ENCODE measurements around the gene WDR20.

DNA sequence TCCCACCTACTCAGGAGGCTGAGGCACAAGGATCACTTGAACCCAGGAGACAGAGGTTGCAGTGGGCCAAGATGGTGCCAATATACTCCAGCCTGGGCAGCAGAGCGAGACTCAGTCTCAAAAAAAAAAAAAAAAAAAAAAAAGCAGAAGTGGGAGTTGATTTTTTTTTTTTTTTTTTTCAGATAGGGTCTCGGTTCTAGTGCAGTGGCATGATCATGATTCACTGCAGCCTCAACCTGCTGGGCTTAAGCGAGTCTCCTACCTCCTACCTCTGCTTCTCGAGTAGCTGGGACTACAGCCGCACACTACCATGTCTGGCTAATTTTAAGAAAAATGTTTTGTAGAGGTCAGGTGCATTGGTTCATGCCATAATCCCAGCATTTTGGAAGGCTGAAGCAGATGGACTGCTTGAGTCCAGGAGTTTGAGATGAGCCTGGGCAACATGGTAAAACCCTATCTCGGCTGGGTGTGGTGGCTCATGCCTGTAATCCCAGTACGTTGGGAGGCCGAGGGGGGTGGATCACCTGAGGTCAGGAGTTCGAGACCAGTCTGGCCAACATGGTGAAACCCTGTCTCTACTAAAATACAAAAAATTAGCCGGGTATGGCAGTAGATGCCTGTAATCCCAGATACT lies 36.5 kb upstream of the WDR20 start:
- TF ChIP-seq, protein P1, sequence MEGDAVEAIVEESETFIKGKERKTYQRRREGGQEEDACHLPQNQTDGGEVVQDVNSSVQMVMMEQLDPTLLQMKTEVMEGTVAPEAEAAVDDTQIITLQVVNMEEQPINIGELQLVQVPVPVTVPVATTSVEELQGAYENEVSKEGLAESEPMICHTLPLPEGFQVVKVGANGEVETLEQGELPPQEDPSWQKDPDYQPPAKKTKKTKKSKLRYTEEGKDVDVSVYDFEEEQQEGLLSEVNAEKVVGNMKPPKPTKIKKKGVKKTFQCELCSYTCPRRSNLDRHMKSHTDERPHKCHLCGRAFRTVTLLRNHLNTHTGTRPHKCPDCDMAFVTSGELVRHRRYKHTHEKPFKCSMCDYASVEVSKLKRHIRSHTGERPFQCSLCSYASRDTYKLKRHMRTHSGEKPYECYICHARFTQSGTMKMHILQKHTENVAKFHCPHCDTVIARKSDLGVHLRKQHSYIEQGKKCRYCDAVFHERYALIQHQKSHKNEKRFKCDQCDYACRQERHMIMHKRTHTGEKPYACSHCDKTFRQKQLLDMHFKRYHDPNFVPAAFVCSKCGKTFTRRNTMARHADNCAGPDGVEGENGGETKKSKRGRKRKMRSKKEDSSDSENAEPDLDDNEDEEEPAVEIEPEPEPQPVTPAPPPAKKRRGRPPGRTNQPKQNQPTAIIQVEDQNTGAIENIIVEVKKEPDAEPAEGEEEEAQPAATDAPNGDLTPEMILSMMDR (IDR thresholded peaks at IDR 0.05): no peak
- TF ChIP-seq ZFX (IDR thresholded peaks at IDR 0.05; ENCODE audit: borderline replicate concordance): no peak
